ENCODE data around the gene RXFP2.

The RXFP2 gene

GRCh38 chr13:31749929-31750328 lies 10.6 kb downstream of the RXFP2 start:
- Mint-ChIP-seq H3K27me3 (peaks cover 10% of the 10 kb centered on the region), H3K27ac (no peak overlapping the region), H3K36me3 (no peaks in the 10 kb centered on the region), H3K9me3 (no peaks in the 10 kb centered on the region), H3K4me3 (no peak overlapping the region), H3K4me1 (no peaks in the 10 kb centered on the region)
- no peak for ATAC-seq

GRCh38 chr13:31755211-31755610 lies 15.9 kb downstream of the RXFP2 start:
- no peaks in the 10 kb centered on the region for H3K4me1 Mint-ChIP-seq
- H3K9me3 Mint-ChIP-seq, result no peaks in the 10 kb centered on the region
- H3K27ac Mint-ChIP-seq, result no peak overlapping the region
- H3K4me3 Mint-ChIP-seq, result no peak overlapping the region
- H3K36me3 Mint-ChIP-seq, result no peaks in the 10 kb centered on the region
- no peak for ATAC-seq
- peaks cover 25% of the 10 kb centered on the region for H3K27me3 Mint-ChIP-seq

GRCh38 chr13:31755803-31756212 lies 16.5 kb downstream of the RXFP2 start:
- no peak for ATAC-seq
- H3K27ac Mint-ChIP-seq, result no peak overlapping the region
- no peaks in the 10 kb centered on the region for H3K36me3 Mint-ChIP-seq
- H3K4me3 Mint-ChIP-seq, result no peak overlapping the region
- no peaks in the 10 kb centered on the region for H3K9me3 Mint-ChIP-seq
- H3K27me3 Mint-ChIP-seq, result peaks cover 19% of the 10 kb centered on the region
- no peaks in the 10 kb centered on the region for H3K4me1 Mint-ChIP-seq

- Mint-ChIP-seq H3K27ac (no peak overlapping the region), H3K9me3 (no peaks in the 10 kb centered on the region)
Measured at GRCh38 chr13:31756346-31756745, 17.0 kb downstream of the RXFP2 start.

GRCh38 chr13:31761951-31762350 lies 22.6 kb downstream of the RXFP2 start:
- no peak for ATAC-seq
- Mint-ChIP-seq H3K9me3 (no peaks in the 10 kb centered on the region), H3K27me3 (peaks cover 10% of the 10 kb centered on the region), H3K4me1 (no peaks in the 10 kb centered on the region), H3K27ac (no peak overlapping the region), H3K4me3 (no peak overlapping the region), H3K36me3 (no peaks in the 10 kb centered on the region)

More at GRCh38 chr13:31756346-31756745, 17.0 kb downstream of the RXFP2 start:
- peaks cover 17% of the 10 kb centered on the region for H3K27me3 Mint-ChIP-seq
- no peak overlapping the region for H3K4me3 Mint-ChIP-seq
- no peaks in the 10 kb centered on the region for H3K36me3 Mint-ChIP-seq
- H3K4me1 Mint-ChIP-seq, result no peaks in the 10 kb centered on the region
- ATAC-seq, result no peak

GRCh38 chr13:31764556-31764955 lies 25.2 kb downstream of the RXFP2 start:
- no peaks in the 10 kb centered on the region for H3K36me3 Mint-ChIP-seq
- H3K9me3 Mint-ChIP-seq, result no peaks in the 10 kb centered on the region
- no peak overlapping the region for H3K27ac Mint-ChIP-seq
- no peak for ATAC-seq
- H3K4me1 Mint-ChIP-seq, result no peaks in the 10 kb centered on the region
- peaks cover 1% of the 10 kb centered on the region for H3K27me3 Mint-ChIP-seq
- no peak overlapping the region for H3K4me3 Mint-ChIP-seq

GRCh38 chr13:31765138-31765785 lies 25.9 kb downstream of the RXFP2 start:
- Mint-ChIP-seq H3K4me3 (no peak overlapping the region), H3K27ac (no peak overlapping the region), H3K9me3 (no peaks in the 10 kb centered on the region), H3K4me1 (no peaks in the 10 kb centered on the region), H3K27me3 (no peaks in the 10 kb centered on the region), H3K36me3 (no peaks in the 10 kb centered on the region)
- ATAC-seq, result no peak

- no peaks in the 10 kb centered on the region for H3K36me3 Mint-ChIP-seq
- no peaks in the 10 kb centered on the region for H3K27me3 Mint-ChIP-seq
- H3K27ac Mint-ChIP-seq, result no peak overlapping the region
- no peaks in the 10 kb centered on the region for H3K9me3 Mint-ChIP-seq
- no peak overlapping the region for H3K4me3 Mint-ChIP-seq
- no peaks in the 10 kb centered on the region for H3K4me1 Mint-ChIP-seq
- ATAC-seq, result peak; percentile 20
Measured at GRCh38 chr13:31767175-31767900, 28.0 kb downstream of the RXFP2 start.

GRCh38 chr13:31768351-31768750 lies 29.0 kb downstream of the RXFP2 start:
- H3K9me3 Mint-ChIP-seq, result no peaks in the 10 kb centered on the region
- H3K27me3 Mint-ChIP-seq, result no peaks in the 10 kb centered on the region
- H3K4me3 Mint-ChIP-seq, result no peak overlapping the region
- H3K27ac Mint-ChIP-seq, result no peak overlapping the region
- ATAC-seq, result no peak
- H3K4me1 Mint-ChIP-seq, result peaks cover 5% of the 10 kb centered on the region
- no peaks in the 10 kb centered on the region for H3K36me3 Mint-ChIP-seq

GRCh38 chr13:31769575-31769974 lies 30.2 kb downstream of the RXFP2 start:
- Mint-ChIP-seq H3K4me1 (peaks cover 11% of the 10 kb centered on the region), H3K27ac (no peak overlapping the region), H3K9me3 (no peaks in the 10 kb centered on the region), H3K27me3 (no peaks in the 10 kb centered on the region), H3K4me3 (no peak overlapping the region), H3K36me3 (no peaks in the 10 kb centered on the region)
- no peak for ATAC-seq

- Mint-ChIP-seq H3K4me3 (no peak overlapping the region), H3K27ac (no peak overlapping the region)
Measured at GRCh38 chr13:31772231-31772630, 32.9 kb downstream of the RXFP2 start.

GRCh38 chr13:31773538-31773937 lies 34.2 kb downstream of the RXFP2 start:
- ATAC-seq, result no peak
- Mint-ChIP-seq H3K36me3 (no peaks in the 10 kb centered on the region), H3K27me3 (peaks cover 10% of the 10 kb centered on the region), H3K9me3 (no peaks in the 10 kb centered on the region), H3K27ac (no peak overlapping the region), H3K4me1 (peaks cover 17% of the 10 kb centered on the region), H3K4me3 (no peak overlapping the region)

More at GRCh38 chr13:31772231-31772630, 32.9 kb downstream of the RXFP2 start:
- Mint-ChIP-seq H3K27me3 (peaks cover 10% of the 10 kb centered on the region), H3K4me1 (peaks cover 17% of the 10 kb centered on the region), H3K36me3 (no peaks in the 10 kb centered on the region), H3K9me3 (no peaks in the 10 kb centered on the region)
- ATAC-seq, result no peak

GRCh38 chr13:31774186-31774750 lies 34.9 kb downstream of the RXFP2 start:
- Mint-ChIP-seq H3K36me3 (no peaks in the 10 kb centered on the region), H3K4me1 (peaks cover 17% of the 10 kb centered on the region), H3K27me3 (peaks cover 15% of the 10 kb centered on the region), H3K4me3 (no peak overlapping the region), H3K9me3 (no peaks in the 10 kb centered on the region), H3K27ac (no peak overlapping the region)
- ATAC-seq, result no peak

GRCh38 chr13:31775148-31775547 lies 35.8 kb downstream of the RXFP2 start:
- Mint-ChIP-seq H3K36me3 (no peaks in the 10 kb centered on the region), H3K9me3 (no peaks in the 10 kb centered on the region), H3K4me1 (peaks cover 17% of the 10 kb centered on the region), H3K27ac (no peak overlapping the region), H3K4me3 (no peak overlapping the region), H3K27me3 (peaks cover 24% of the 10 kb centered on the region)
- ATAC-seq, result no peak

GRCh38 chr13:31775686-31776085 lies 36.4 kb downstream of the RXFP2 start:
- Mint-ChIP-seq H3K27ac (no peak overlapping the region), H3K27me3 (peaks cover 27% of the 10 kb centered on the region), H3K9me3 (no peaks in the 10 kb centered on the region), H3K36me3 (no peaks in the 10 kb centered on the region), H3K4me3 (no peak overlapping the region), H3K4me1 (peaks cover 17% of the 10 kb centered on the region)
- ATAC-seq, result no peak

- Mint-ChIP-seq H3K4me1 (peaks cover 2% of the 10 kb centered on the region), H3K27ac (no peak overlapping the region), H3K36me3 (no peaks in the 10 kb centered on the region), H3K27me3 (peaks cover 25% of the 10 kb centered on the region), H3K9me3 (no peaks in the 10 kb centered on the region), H3K4me3 (no peak overlapping the region)
- no peak for ATAC-seq
Measured at GRCh38 chr13:31781064-31781463, 41.7 kb downstream of the RXFP2 start.

Data from stimulated activated memory B cell treated with anti-CD40 and anti-IgM and Interleukin-4, amounts not matched to agents 10 μg/mL and 1 μg/mL and 100 μg/mL, for 72 hours (primary cell).